ENCODE data around the gene MTUS2. TPM values are rescaled to one million over a fixed set of nuclear protein-coding genes. Genes with fewer than 3 reads are reported as not detected.

The MTUS2 gene
- total RNA-seq, 1 experiment from 2014 or later = 1.7 TPM

DNA sequence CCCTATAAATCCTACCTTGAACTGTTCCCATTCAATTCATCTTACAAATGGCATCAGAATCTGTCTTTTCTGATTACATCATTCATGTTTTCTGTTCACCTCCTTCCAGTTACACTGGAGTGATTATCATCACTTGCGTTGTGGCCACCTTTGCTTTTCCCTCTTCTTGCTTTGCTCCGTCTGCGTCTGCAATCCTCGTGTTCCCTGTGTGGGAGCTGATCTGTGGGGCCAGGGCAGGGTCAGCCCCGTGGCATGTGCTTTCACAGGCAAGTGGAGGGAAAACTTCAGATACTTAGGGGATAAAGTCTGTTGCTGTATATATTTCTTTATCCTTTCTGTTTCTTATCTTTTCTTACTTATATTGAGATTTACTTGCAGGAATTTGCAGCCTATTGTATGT is 497.7 kb downstream of the MTUS2 start:
- H3K36me3 Mint-ChIP-seq (ENCODE audit: insufficient read depth, unreplicated experiment) = no peaks in the 10 kb centered on the region
- no peak overlapping the region for H3K27ac Mint-ChIP-seq (ENCODE audit: unreplicated experiment)
- H3K4me1 Mint-ChIP-seq (ENCODE audit: low read depth, unreplicated experiment) = no peaks in the 10 kb centered on the region
- H3K27me3 ChIP-seq (replicated peaks; ENCODE audit: control insufficient read depth, insufficient read depth, low read length) = no peaks in the 10 kb centered on the region
- intact Hi-C loops (cut with micrococcal nuclease; ENCODE audit: unreplicated experiment) = no loop called here
- no peak overlapping the region for H3K4me3 ChIP-seq (ENCODE audit: low read depth, low read length)
- no peaks in the 10 kb centered on the region for H3K9me3 ChIP-seq
- no peak overlapping the region for H3K4me3 Mint-ChIP-seq (ENCODE audit: unreplicated experiment)
- POLR2A ChIA-PET = no interaction called here
- BruUV-seq (replicated peaks) = no TSS peak
- CTCF ChIA-PET = no interaction called here
- peaks cover 1% of the 10 kb centered on the region; the same call in 1 of the 2 replicates for H3K4me1 ChIP-seq
- no peaks in the 10 kb centered on the region for H3K36me3 ChIP-seq (ENCODE audit: control insufficient read depth, insufficient read depth, low read length)
- H3K27me3 Mint-ChIP-seq (ENCODE audit: insufficient read depth, unreplicated experiment) = peaks cover 5% of the 10 kb centered on the region
- no peak for DNase-seq
- H3K9me3 Mint-ChIP-seq (ENCODE audit: unreplicated experiment) = no peaks in the 10 kb centered on the region
- TF ChIP-seq, protein P1, sequence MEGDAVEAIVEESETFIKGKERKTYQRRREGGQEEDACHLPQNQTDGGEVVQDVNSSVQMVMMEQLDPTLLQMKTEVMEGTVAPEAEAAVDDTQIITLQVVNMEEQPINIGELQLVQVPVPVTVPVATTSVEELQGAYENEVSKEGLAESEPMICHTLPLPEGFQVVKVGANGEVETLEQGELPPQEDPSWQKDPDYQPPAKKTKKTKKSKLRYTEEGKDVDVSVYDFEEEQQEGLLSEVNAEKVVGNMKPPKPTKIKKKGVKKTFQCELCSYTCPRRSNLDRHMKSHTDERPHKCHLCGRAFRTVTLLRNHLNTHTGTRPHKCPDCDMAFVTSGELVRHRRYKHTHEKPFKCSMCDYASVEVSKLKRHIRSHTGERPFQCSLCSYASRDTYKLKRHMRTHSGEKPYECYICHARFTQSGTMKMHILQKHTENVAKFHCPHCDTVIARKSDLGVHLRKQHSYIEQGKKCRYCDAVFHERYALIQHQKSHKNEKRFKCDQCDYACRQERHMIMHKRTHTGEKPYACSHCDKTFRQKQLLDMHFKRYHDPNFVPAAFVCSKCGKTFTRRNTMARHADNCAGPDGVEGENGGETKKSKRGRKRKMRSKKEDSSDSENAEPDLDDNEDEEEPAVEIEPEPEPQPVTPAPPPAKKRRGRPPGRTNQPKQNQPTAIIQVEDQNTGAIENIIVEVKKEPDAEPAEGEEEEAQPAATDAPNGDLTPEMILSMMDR (IDR thresholded peaks at IDR 0.05; ENCODE audit: insufficient read depth in 1 of 2, low read depth in 1 of 2, low read length in 1 of 2, severe bottlenecking in 1 of 2, unreplicated experiment in 1 of 2) = no peak

GRCh38 chr13:29318741-29319140 is 498.6 kb downstream of the MTUS2 start:
- Mint-ChIP-seq H3K27me3 (ENCODE audit: insufficient read depth, unreplicated experiment) (peaks cover 5% of the 10 kb centered on the region), H3K9me3 (ENCODE audit: unreplicated experiment) (no peaks in the 10 kb centered on the region), H3K27ac (ENCODE audit: unreplicated experiment) (no peak overlapping the region), H3K36me3 (ENCODE audit: insufficient read depth, unreplicated experiment) (no peaks in the 10 kb centered on the region), H3K4me1 (ENCODE audit: low read depth, unreplicated experiment) (no peaks in the 10 kb centered on the region), H3K4me3 (ENCODE audit: unreplicated experiment) (no peak overlapping the region)
- no TSS peak for BruUV-seq (replicated peaks)
- no peak overlapping the region for H3K4me3 ChIP-seq (ENCODE audit: low read depth, low read length)
- CTCF ChIA-PET = no interaction called here
- H3K9me3 ChIP-seq = no peaks in the 10 kb centered on the region
- H3K36me3 ChIP-seq (ENCODE audit: control insufficient read depth, insufficient read depth, low read length) = no peaks in the 10 kb centered on the region
- DNase-seq = no peak
- TF ChIP-seq, protein P1 (IDR thresholded peaks at IDR 0.05; ENCODE audit: insufficient read depth in 1 of 2, low read depth in 1 of 2, low read length in 1 of 2, severe bottlenecking in 1 of 2, unreplicated experiment in 1 of 2) = no peak
- no peaks in the 10 kb centered on the region for H3K27me3 ChIP-seq (replicated peaks; ENCODE audit: control insufficient read depth, insufficient read depth, low read length)
- intact Hi-C loops (cut with micrococcal nuclease; ENCODE audit: unreplicated experiment) = no loop called here
- no peaks in the 10 kb centered on the region for H3K4me1 ChIP-seq
- POLR2A ChIA-PET = no interaction called here

- no peaks in the 10 kb centered on the region for H3K4me1 ChIP-seq
- intact Hi-C loops (cut with micrococcal nuclease; ENCODE audit: unreplicated experiment) = no loop called here
- no peak for DNase-seq
- no peaks in the 10 kb centered on the region for H3K9me3 Mint-ChIP-seq (ENCODE audit: unreplicated experiment)
- H3K4me3 ChIP-seq (ENCODE audit: low read depth, low read length) = no peak overlapping the region
- no peaks in the 10 kb centered on the region for H3K36me3 Mint-ChIP-seq (ENCODE audit: insufficient read depth, unreplicated experiment)
- ChIA-PET POLR2A (no interaction called here), CTCF (no interaction called here)
- peaks cover 5% of the 10 kb centered on the region for H3K27me3 Mint-ChIP-seq (ENCODE audit: insufficient read depth, unreplicated experiment)
- no peaks in the 10 kb centered on the region for H3K9me3 ChIP-seq
- H3K4me1 Mint-ChIP-seq (ENCODE audit: low read depth, unreplicated experiment) = no peaks in the 10 kb centered on the region
- BruUV-seq (replicated peaks) = no TSS peak
- H3K4me3 Mint-ChIP-seq (ENCODE audit: unreplicated experiment) = no peak overlapping the region
- no peaks in the 10 kb centered on the region for H3K27me3 ChIP-seq (replicated peaks; ENCODE audit: control insufficient read depth, insufficient read depth, low read length)
- TF ChIP-seq, protein P1 (IDR thresholded peaks at IDR 0.05; ENCODE audit: insufficient read depth in 1 of 2, low read depth in 1 of 2, low read length in 1 of 2, severe bottlenecking in 1 of 2, unreplicated experiment in 1 of 2) = no peak
- H3K27ac Mint-ChIP-seq (ENCODE audit: unreplicated experiment) = no peak overlapping the region
- H3K36me3 ChIP-seq (ENCODE audit: control insufficient read depth, insufficient read depth, low read length) = no peaks in the 10 kb centered on the region
Measured at GRCh38 chr13:29319451-29319850, 499.3 kb downstream of the MTUS2 start.
